Measurements from ENCODE around the gene CFAP77. TPM values are rescaled to one million over a fixed set of nuclear protein-coding genes. Genes with fewer than 3 reads are reported as not detected.

Gene CFAP77
- total and polyA plus RNA-seq, 2 of the 8 experiments (the other 6 are each of a cell fraction or from before 2014, with no cell fraction given): 0.63 to 0.97 TPM

DNA sequence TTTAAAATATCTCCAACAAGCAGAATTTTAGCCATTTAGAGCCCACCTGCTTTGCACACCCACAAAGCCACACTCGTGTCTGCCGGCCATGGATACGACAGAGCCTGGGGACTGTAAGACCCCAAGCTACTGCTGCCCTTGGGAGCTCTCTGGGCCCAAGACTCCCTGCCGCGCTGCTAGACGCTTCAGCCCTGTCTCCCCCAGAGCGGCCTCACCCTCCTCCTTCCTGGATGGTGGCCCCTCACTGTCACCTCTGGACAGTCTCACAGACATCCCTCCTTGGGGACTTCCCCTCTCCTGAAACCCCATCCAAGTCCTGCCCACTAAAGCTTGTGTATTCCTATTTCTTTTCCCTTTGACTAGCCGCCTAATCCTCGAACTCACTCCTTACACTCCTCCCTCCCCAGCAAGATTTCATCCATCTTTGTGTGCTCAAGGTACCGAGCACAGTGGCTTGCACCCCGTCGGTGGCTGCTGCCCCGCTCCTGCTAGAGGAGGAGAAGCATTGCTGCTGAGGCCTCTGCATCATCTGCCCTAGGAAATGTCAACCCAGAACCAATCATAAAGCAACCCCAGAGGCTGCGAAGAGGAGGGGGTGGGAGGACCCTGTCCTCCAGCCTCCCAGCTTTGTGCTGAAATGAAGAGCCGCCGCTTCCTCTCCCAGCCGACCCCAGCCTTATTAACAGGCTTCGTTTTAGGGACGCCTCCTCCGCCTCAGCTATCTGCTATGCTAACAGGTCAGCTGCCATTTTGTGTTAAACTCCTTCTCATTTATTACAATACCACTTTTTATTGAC lies 71.2 kb downstream of the CFAP77 start (continued):
- TF ChIP-seq, protein P1, sequence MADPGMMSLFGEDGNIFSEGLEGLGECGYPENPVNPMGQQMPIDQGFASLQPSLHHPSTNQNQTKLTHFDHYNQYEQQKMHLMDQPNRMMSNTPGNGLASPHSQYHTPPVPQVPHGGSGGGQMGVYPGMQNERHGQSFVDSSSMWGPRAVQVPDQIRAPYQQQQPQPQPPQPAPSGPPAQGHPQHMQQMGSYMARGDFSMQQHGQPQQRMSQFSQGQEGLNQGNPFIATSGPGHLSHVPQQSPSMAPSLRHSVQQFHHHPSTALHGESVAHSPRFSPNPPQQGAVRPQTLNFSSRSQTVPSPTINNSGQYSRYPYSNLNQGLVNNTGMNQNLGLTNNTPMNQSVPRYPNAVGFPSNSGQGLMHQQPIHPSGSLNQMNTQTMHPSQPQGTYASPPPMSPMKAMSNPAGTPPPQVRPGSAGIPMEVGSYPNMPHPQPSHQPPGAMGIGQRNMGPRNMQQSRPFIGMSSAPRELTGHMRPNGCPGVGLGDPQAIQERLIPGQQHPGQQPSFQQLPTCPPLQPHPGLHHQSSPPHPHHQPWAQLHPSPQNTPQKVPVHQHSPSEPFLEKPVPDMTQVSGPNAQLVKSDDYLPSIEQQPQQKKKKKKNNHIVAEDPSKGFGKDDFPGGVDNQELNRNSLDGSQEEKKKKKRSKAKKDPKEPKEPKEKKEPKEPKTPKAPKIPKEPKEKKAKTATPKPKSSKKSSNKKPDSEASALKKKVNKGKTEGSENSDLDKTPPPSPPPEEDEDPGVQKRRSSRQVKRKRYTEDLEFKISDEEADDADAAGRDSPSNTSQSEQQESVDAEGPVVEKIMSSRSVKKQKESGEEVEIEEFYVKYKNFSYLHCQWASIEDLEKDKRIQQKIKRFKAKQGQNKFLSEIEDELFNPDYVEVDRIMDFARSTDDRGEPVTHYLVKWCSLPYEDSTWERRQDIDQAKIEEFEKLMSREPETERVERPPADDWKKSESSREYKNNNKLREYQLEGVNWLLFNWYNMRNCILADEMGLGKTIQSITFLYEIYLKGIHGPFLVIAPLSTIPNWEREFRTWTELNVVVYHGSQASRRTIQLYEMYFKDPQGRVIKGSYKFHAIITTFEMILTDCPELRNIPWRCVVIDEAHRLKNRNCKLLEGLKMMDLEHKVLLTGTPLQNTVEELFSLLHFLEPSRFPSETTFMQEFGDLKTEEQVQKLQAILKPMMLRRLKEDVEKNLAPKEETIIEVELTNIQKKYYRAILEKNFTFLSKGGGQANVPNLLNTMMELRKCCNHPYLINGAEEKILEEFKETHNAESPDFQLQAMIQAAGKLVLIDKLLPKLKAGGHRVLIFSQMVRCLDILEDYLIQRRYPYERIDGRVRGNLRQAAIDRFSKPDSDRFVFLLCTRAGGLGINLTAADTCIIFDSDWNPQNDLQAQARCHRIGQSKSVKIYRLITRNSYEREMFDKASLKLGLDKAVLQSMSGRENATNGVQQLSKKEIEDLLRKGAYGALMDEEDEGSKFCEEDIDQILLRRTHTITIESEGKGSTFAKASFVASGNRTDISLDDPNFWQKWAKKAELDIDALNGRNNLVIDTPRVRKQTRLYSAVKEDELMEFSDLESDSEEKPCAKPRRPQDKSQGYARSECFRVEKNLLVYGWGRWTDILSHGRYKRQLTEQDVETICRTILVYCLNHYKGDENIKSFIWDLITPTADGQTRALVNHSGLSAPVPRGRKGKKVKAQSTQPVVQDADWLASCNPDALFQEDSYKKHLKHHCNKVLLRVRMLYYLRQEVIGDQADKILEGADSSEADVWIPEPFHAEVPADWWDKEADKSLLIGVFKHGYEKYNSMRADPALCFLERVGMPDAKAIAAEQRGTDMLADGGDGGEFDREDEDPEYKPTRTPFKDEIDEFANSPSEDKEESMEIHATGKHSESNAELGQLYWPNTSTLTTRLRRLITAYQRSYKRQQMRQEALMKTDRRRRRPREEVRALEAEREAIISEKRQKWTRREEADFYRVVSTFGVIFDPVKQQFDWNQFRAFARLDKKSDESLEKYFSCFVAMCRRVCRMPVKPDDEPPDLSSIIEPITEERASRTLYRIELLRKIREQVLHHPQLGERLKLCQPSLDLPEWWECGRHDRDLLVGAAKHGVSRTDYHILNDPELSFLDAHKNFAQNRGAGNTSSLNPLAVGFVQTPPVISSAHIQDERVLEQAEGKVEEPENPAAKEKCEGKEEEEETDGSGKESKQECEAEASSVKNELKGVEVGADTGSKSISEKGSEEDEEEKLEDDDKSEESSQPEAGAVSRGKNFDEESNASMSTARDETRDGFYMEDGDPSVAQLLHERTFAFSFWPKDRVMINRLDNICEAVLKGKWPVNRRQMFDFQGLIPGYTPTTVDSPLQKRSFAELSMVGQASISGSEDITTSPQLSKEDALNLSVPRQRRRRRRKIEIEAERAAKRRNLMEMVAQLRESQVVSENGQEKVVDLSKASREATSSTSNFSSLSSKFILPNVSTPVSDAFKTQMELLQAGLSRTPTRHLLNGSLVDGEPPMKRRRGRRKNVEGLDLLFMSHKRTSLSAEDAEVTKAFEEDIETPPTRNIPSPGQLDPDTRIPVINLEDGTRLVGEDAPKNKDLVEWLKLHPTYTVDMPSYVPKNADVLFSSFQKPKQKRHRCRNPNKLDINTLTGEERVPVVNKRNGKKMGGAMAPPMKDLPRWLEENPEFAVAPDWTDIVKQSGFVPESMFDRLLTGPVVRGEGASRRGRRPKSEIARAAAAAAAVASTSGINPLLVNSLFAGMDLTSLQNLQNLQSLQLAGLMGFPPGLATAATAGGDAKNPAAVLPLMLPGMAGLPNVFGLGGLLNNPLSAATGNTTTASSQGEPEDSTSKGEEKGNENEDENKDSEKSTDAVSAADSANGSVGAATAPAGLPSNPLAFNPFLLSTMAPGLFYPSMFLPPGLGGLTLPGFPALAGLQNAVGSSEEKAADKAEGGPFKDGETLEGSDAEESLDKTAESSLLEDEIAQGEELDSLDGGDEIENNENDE (IDR thresholded peaks at IDR 0.05; ENCODE audit: insufficient replicate concordance, low read length): no peak
- TF ChIP-seq, protein P2, sequence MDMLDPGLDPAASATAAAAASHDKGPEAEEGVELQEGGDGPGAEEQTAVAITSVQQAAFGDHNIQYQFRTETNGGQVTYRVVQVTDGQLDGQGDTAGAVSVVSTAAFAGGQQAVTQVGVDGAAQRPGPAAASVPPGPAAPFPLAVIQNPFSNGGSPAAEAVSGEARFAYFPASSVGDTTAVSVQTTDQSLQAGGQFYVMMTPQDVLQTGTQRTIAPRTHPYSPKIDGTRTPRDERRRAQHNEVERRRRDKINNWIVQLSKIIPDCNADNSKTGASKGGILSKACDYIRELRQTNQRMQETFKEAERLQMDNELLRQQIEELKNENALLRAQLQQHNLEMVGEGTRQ (IDR thresholded peaks at IDR 0.05; ENCODE audit: low read length): no peak

Data from H1 (cell line).